Skeletal muscle tissue (tissue), 4 donors: ENCODE data around the gene BABAM2. TPM values are rescaled to one million over a fixed set of nuclear protein-coding genes. Genes with fewer than 3 reads are reported as not detected.
A peak's percentile ranks its signal among the peaks of the same experiment; 100 is the strongest.
"Not testable (repeated sequence)": the region's sequence is repeated elsewhere in the genome, so short reads cannot be mapped to it uniquely, and the experiment has no call there.

ENCODE experiments used
- H3K27ac ChIP-seq: one replicate; pipeline ENCODE4 v1.7.0; 2013; ENCODE audit warnings: mild to moderate bottlenecking, low read depth, low read length, inconsistent platforms
- H3K27me3 ChIP-seq, 3 donors: one replicate each; pipeline ENCODE4 v1.7.0; 2013; ENCODE audit warnings: low read length in 3 of 3; ENCODE audit not compliant: control insufficient read depth in 3 of 3, insufficient read depth in 3 of 3
- H3K36me3 ChIP-seq, 3 donors: one replicate each; pipeline ENCODE4 v1.7.0; 2013; ENCODE audit warnings: low read length in 3 of 3; ENCODE audit not compliant: control insufficient read depth in 3 of 3, insufficient read depth in 3 of 3
- H3K4me1 ChIP-seq, 3 donors: one replicate each; pipeline ENCODE4 v1.7.0; 2013; ENCODE audit warnings: low read length in 3 of 3, mild to moderate bottlenecking in 3 of 3; ENCODE audit not compliant: control insufficient read depth in 3 of 3, insufficient read depth in 3 of 3
- H3K4me3 ChIP-seq, 3 donors: one replicate each; pipeline ENCODE4 v1.7.0; 2013; ENCODE audit warnings: low read length in 3 of 3
- H3K9ac ChIP-seq, 3 donors: one replicate each; pipeline ENCODE4 v1.7.0; 2013; ENCODE audit warnings: low read length in 3 of 3, mild to moderate bottlenecking in 3 of 3, moderate library complexity in 2 of 3, low read depth in 1 of 3
- H3K9me3 ChIP-seq, 3 donors: one replicate each; pipeline ENCODE4 v1.7.0; 2013; ENCODE audit warnings: low read length in 3 of 3; ENCODE audit not compliant: control insufficient read depth in 3 of 3
- total RNA-seq: library from RNA; depleted of rRNA; stranded (reverse); fragments of >200 nt; gene quantifications from one replicate; pipeline ENCODE4 v1.2.3, GENCODE V29; 2014
- donor health status: Osteomylitis.

Gene BABAM2
- total RNA-seq, 1 donor from 2014 or later: 24.0 TPM

DNA sequence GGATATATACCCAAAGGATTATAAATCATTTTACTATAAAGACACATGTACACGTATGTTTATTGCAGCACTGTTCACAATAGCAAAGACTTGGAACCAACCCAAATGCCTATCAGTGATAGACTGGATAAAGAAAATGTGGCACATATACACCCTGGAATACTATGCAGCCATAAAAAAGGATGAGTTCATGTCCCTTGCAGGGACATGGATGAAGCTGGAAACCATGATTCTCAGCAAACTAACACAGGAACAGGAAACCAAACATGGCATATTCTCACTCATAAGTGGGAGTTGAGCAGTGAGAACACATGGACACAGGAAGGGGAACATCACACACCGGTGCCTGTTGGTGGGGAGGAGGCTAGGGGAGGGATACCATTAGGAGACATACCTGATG is 135.7 kb downstream of the BABAM2 start:
- not testable (repeated sequence) for H3K9me3 ChIP-seq, H3K4me3 ChIP-seq, H3K9ac ChIP-seq, H3K27ac ChIP-seq, H3K36me3 ChIP-seq, H3K27me3 ChIP-seq, H3K4me1 ChIP-seq

DNA sequence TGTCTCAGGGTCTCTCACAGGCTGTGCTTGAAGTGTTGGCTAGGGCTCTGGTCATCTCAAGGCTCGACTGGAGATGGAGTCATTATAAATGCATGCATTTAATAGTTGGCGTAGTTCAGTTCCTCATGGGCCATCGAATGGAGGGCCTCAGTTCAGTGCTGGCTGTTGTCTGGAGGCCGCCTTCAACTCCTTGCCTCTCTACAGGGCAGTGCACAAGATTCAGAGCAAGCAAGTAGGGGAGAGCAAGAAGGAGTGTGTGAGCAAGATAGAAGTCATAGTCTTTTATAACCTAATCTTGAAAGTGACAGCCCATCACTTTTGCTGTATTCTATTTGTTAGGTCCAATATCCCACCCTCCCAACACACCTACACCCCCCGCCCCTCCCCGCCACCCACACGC is 137.5 kb downstream of the BABAM2 start:
- H3K4me1 ChIP-seq: peaks cover 5 to 14% (median 6%) of the 10 kb centered on the region in 3 donors
- H3K9ac ChIP-seq: no peak overlapping the region
- H3K27ac ChIP-seq: no peak overlapping the region
- H3K4me3 ChIP-seq: no peak overlapping the region
- peaks cover 0 to 2% (median 0%) of the 10 kb centered on the region in 3 donors for H3K36me3 ChIP-seq
- H3K27me3 ChIP-seq: no peaks in the 10 kb centered on the region
- no peaks in the 10 kb centered on the region for H3K9me3 ChIP-seq

DNA sequence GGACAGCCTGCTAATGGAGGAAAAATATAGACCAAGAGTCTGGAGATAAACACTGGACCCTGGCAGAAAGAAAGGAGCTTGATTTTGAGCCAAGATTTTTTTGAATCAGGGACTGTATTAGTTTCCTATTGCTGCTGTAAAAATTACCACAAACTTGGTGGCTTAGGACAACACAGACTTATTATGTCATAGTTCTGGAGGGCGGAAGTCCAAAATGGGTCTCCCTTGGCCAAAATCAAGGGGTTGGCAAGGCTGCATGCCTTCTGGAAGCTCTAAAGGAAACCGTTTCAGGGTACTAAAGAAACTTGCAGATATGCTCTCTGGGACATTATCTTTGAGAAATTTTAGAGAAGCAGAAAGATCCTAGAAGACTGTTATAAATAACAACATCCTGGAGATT is 140.1 kb downstream of the BABAM2 start:
- no peak overlapping the region for H3K4me3 ChIP-seq
- peaks cover 0 to 2% (median 0%) of the 10 kb centered on the region in 3 donors for H3K36me3 ChIP-seq
- peak overlapping the region; percentile 42 for H3K27ac ChIP-seq
- no peaks in the 10 kb centered on the region for H3K9me3 ChIP-seq
- H3K9ac ChIP-seq: no peak overlapping the region
- peaks cover 6 to 14% (median 8%) of the 10 kb centered on the region in 3 donors for H3K4me1 ChIP-seq
- no peaks in the 10 kb centered on the region for H3K27me3 ChIP-seq

DNA sequence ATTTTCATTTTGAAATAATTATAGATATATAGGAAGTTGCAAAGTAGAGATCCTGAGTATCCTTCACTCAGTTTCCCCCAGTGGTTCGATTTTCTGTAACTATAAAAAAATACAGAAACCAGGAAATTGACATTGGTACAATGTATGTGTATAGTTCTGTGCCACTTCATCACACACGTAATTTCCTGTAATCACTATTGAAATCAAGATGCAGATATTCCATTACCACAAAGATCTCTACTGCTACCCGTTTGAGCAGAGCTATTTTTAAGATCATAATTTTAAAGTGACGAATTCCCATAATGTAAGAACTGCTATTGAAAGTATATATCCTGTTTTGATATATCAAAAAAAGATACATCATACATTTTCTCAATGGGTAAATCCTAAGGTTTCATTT is 142.3 kb downstream of the BABAM2 start:
- no peaks in the 10 kb centered on the region for H3K9me3 ChIP-seq
- no peaks in the 10 kb centered on the region for H3K36me3 ChIP-seq
- H3K27ac ChIP-seq: no peak overlapping the region
- H3K27me3 ChIP-seq: no peaks in the 10 kb centered on the region
- H3K4me1 ChIP-seq: peaks cover 6 to 14% (median 8%) of the 10 kb centered on the region in 3 donors
- H3K9ac ChIP-seq: no peak overlapping the region
- no peak overlapping the region for H3K4me3 ChIP-seq

DNA sequence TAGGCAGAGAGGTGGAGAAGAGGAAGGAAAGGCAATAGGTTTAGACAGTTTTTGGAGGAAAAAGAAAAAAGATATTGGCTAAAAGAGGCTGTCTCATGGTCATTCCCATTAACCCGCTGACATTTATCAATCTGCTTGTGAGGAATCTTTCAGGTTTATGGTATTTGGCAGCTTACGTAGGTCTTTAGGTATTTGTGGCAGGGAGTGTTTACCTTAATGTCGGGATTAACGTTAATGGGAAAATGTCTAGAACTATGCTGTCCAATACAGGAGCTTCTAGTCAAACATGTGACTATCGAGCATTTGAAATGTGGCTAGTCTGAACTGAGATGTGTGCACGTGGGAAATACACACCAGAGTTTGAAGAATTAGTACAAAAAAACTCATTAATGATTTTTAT is 144.2 kb downstream of the BABAM2 start:
- Histone ChIP-seq H3K27me3 (no peaks in the 10 kb centered on the region), H3K27ac (no peak overlapping the region), H3K9ac (no peak overlapping the region), H3K4me3 (no peak overlapping the region), H3K36me3 (no peaks in the 10 kb centered on the region), H3K9me3 (no peaks in the 10 kb centered on the region), H3K4me1 (peaks cover 8 to 14% (median 12%) of the 10 kb centered on the region in 3 donors)

DNA sequence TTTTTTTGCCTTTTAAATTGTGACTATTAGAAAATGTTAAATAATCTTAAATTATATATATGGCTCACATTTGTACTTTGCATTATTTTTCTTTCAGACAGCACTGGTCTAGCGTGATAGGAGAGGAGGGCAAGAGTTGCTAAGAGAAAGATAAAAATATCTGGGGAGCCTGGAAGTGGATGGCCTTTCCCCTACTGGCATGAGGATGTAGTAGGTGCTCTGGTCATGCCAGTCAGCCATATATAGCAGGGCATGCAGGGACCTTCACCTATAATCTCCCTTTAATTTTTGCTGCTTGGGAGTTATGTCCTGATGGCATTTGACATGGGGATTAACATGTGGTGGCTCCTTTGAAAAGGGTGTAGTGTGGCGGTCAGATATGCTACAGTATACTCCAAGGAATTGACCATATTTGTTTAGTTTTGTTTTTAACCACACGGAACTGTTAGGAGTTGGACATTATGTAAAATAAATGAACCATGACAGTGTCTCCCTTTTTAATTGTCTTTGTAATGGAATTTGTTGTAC is 144.7 kb downstream of the BABAM2 start:
- H3K27me3 ChIP-seq: no peaks in the 10 kb centered on the region
- no peak overlapping the region for H3K27ac ChIP-seq
- H3K4me3 ChIP-seq: no peak overlapping the region
- H3K4me1 ChIP-seq: peaks cover 7 to 13% (median 12%) of the 10 kb centered on the region in 3 donors
- H3K9me3 ChIP-seq: no peaks in the 10 kb centered on the region
- no peaks in the 10 kb centered on the region for H3K36me3 ChIP-seq
- H3K9ac ChIP-seq: no peak overlapping the region

DNA sequence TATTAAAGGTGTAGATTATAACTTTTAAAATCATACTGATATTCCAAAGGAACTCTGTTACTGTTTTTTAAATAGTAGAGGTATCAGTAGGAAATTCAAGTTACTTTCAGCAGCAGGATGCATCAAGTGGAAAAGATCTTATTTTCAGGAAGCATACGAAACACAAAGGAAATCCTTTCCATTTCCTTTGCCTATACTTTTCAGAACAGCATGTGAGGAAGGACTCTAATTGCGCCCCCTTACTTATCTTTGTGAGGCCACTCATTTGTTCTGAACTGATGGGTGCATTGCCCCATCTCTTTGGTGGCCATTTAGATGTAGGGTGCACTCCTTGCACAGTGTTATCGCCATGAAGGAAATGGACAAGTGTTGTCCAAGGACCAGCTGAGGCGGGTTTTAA is 145.3 kb downstream of the BABAM2 start:
- H3K36me3 ChIP-seq: no peaks in the 10 kb centered on the region
- peaks cover 2 to 12% (median 7%) of the 10 kb centered on the region in 3 donors for H3K4me1 ChIP-seq
- H3K4me3 ChIP-seq: no peak overlapping the region
- H3K9me3 ChIP-seq: no peaks in the 10 kb centered on the region
- no peak overlapping the region for H3K9ac ChIP-seq
- H3K27me3 ChIP-seq: no peaks in the 10 kb centered on the region
- peak overlapping the region; percentile 21 for H3K27ac ChIP-seq

DNA sequence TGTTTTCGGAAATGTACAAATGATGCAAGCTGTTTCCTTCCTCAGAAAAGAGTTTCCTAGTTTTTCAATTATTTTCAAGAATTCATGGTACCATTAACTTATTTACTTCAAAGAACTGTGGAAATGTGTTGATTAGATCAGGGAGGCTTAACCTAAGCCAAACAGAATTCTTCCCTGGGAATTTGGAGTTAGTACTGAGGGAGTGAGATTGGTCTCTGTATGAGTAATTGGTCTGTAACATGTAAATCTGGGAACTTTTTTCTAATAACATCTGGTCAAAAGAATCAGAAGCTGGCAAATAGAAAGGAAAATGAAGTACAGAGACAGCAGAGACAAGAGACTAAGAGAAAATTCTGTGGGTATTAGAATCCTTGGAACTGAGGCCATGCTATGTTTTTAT is 145.8 kb downstream of the BABAM2 start:
- Histone ChIP-seq H3K9ac (no peak overlapping the region), H3K27ac (peak overlapping the region; percentile 21), H3K36me3 (no peaks in the 10 kb centered on the region), H3K4me3 (no peak overlapping the region), H3K9me3 (no peaks in the 10 kb centered on the region), H3K27me3 (no peaks in the 10 kb centered on the region), H3K4me1 (peaks cover 2 to 11% (median 4%) of the 10 kb centered on the region in 3 donors)

DNA sequence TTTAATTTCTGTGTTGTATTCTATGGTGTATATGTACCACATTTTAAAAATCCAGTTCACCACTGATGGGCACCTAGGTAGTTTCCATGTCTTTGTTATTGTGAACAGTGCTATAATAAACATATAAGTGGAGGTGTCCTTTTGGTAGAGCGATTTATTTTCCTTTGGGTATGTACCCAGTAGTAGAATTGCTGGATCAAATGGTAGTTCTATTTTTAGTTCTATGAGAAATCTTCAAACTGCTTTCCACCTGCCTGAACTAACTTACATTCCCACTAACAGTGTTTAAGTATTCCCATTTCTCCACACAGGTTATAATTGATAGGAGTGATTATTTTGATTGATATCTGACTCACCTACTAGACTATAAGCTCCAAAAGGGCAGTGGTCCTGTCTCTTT is 148.2 kb downstream of the BABAM2 start:
- Histone ChIP-seq H3K4me3 (no peak overlapping the region), H3K36me3 (no peaks in the 10 kb centered on the region), H3K4me1 (peaks cover 0 to 7% (median 2%) of the 10 kb centered on the region in 3 donors), H3K9me3 (no peaks in the 10 kb centered on the region), H3K27ac (peak overlapping the region; percentile 1), H3K27me3 (no peaks in the 10 kb centered on the region), H3K9ac (no peak overlapping the region)

DNA sequence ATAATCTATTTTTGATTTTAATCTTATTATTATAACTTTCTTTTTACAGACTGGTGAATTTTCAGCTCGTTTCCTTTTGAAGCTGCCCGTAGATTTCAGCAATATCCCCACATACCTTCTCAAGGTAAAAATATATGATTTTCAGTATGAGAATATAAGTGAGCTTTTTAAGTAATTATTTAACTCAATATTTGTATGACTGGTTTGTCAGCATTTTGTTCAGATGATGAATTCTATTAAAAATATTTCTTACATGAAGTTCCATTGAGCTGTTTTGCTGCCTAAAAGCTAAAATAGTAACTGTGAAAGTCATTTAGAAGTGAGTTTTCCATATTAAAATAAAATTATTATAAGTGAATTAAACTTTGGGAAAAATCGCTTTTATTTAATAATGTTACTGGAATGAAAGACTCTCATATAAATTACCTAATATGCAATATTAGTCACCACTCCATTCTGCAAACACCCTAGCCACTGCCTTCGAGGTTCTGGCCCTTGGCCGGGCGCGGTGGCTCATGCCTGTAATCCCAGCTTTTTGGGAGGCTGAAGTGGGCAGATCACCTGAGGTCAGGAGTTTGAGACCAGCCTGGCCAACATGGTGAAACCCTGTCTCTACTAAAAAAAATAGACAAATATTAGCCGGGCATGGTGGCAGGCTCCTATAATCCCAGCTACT is 155.3 kb downstream of the BABAM2 start:
- Histone ChIP-seq H3K4me3 (no peak overlapping the region), H3K27ac (no peak overlapping the region), H3K36me3 (no peaks in the 10 kb centered on the region), H3K9ac (no peak overlapping the region), H3K27me3 (no peaks in the 10 kb centered on the region), H3K9me3 (no peaks in the 10 kb centered on the region), H3K4me1 (peaks cover 0 to 3% (median 2%) of the 10 kb centered on the region in 3 donors)
